ENCODE measurements around the gene REM1.

DNA sequence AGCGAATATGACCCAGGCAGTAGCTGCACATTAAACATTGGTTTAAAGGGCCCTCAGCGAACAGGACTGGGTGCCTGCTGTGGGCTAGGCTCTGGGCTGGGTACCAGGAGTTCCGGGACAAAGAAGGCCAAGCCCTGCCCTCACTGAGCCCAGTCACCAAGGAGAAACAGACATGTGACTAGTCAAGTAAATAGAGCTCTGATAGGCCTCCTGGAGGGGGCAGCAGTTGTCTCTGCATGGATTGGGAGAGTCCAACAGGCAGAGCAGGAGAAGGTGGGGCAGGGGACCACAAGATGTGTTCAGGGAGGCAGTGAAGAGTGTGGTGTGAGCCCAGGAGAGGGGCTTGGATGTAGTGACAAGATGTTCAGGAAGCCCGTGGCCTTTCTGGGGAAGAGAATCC is 42.3 kb downstream of the REM1 start:
- TF ChIP-seq NFRKB (IDR thresholded peaks at IDR 0.05): no peak
- TF ChIP-seq BHLHE40 (IDR thresholded peaks at IDR 0.05; ENCODE audit: borderline replicate concordance): no peak

All from HEK293T (cell line).